AG10803 (cell line): ENCODE results near the gene PCDH8.
A peak's percentile ranks its signal among the peaks of the same experiment; 100 is the strongest.

Source experiments
- DNase-seq: peaks from one replicate; pipeline ENCODE4 v3.0.0; 2010; ENCODE audit warnings: low read depth
- H3K4me3 ChIP-seq: 2 replicates; pipeline ENCODE4 v1.5.1; 2011; ENCODE audit warnings: mild to moderate bottlenecking, low read length, control low read depth
- CTCF ChIP-seq: conservative IDR thresholded peaks from 2 replicates; pipeline ENCODE4 v1.5.1; 2011; ENCODE audit warnings: mild to moderate bottlenecking, low read length, control low read depth, inconsistent platforms

Gene PCDH8

GRCh38 chr13:52848455-52849195 lies at the start of gene PCDH8:
TSS of gene PCDH8 (minus strand) at chr13:52848640. CDS start at chr13:52848436, 204 bp downstream.
- no peak within 1 kb of the TSS for H3K4me3 ChIP-seq
- DNase-seq = no peak

GRCh38 chr13:52896827-52897659 lies 48.6 kb upstream of the PCDH8 start:
- peak; percentile 20; the same call in 1 of the 2 replicates for TF ChIP-seq CTCF
- no peak for DNase-seq
- no peak overlapping the region for H3K4me3 ChIP-seq

More at GRCh38 chr13:52848455-52849195, at the start of gene PCDH8:
- TF ChIP-seq CTCF = no peak

- H3K4me3 ChIP-seq = no peak overlapping the region
- TF ChIP-seq CTCF = no peak
- DNase-seq = no peak
Measured at GRCh38 chr13:52894413-52894812, 46.0 kb upstream of the PCDH8 start.

GRCh38 chr13:52892925-52893324 lies 44.5 kb upstream of the PCDH8 start:
- no peak for TF ChIP-seq CTCF
- H3K4me3 ChIP-seq = no peak overlapping the region
- no peak for DNase-seq

- TF ChIP-seq CTCF = no peak
- DNase-seq = no peak
- H3K4me3 ChIP-seq = no peak overlapping the region
Measured at GRCh38 chr13:52891706-52892105, 43.3 kb upstream of the PCDH8 start.

- H3K4me3 ChIP-seq = no peak overlapping the region
- no peak for TF ChIP-seq CTCF
- DNase-seq = no peak
Measured at GRCh38 chr13:52887165-52887564, 38.7 kb upstream of the PCDH8 start.
